ENCODE results near the gene MMP25. TPM values are rescaled to one million over a fixed set of nuclear protein-coding genes. Genes with fewer than 3 reads are reported as not detected.
"Not testable (repeated sequence)": the region's sequence is repeated elsewhere in the genome, so short reads cannot be mapped to it uniquely, and the experiment has no call there.

Gene MMP25
- total RNA-seq, 2 experiments from 2014 or later = 2.2 TPM

- no peak overlapping the region for H3K4me3 Mint-ChIP-seq
- intact Hi-C loops (cut with micrococcal nuclease) = no loop called here
These were observed 4.6 kb downstream of the MMP25 start for GRCh38 chr16:3051009-3051408.

DNA sequence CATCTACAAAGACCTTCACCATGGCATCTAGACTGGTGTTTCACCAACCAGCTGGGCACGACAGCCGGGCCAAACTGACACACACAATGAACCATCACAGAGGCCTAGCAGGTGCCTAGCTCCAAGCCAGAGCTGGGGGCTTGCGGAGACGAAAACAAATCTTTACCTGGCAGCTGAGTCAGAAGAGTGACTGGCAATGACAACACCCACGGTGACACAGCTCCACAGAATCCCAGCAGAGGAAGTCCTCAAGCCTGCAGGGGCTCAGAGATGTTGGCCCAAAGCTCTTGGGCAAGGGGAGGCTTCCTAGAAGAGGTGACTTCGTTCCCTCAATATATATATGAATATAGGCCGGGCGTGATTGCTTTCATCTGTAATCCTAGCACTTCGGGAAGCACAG, 5.1 kb downstream of the MMP25 start:
- peak; percentile 51 for DNase-seq
- ChIA-PET POLR2A (interaction anchor here (0.8 kb wide), 1 partner anchor 12 kb away, joined by 3 read pairs; no protein-coding TSS in a partner anchor), CTCF (interaction anchor here (1.1 to 6.2 kb wide), 3 partner anchors 21 to 78 kb away, joined by 3 to 89 read pairs (median 9); no protein-coding TSS in a partner anchor)
- Mint-ChIP-seq H3K9me3 (no peaks in the 10 kb centered on the region), H3K36me3 (peaks cover 14% of the 10 kb centered on the region), H3K27me3 (peaks cover 3% of the 10 kb centered on the region), H3K4me1 (ENCODE audit: low read depth) (peaks cover 39% of the 10 kb centered on the region), H3K4me3 (no peak overlapping the region), H3K27ac (peak overlapping the region; percentile 58)
- intact Hi-C loops (cut with micrococcal nuclease) = no loop called here

More at GRCh38 chr16:3051009-3051408, 4.6 kb downstream of the MMP25 start:
- peaks cover 37% of the 10 kb centered on the region for H3K4me1 Mint-ChIP-seq (ENCODE audit: low read depth)
- peak overlapping the region; percentile 58 for H3K27ac Mint-ChIP-seq
- CTCF ChIA-PET = interaction anchor here (0.9 to 6.2 kb wide), 4 partner anchors 8 to 79 kb away, joined by 3 to 89 read pairs (median 6); no protein-coding TSS in a partner anchor
- H3K9me3 Mint-ChIP-seq = no peaks in the 10 kb centered on the region
- peaks cover 14% of the 10 kb centered on the region for H3K36me3 Mint-ChIP-seq
- no peak for DNase-seq
- H3K27me3 Mint-ChIP-seq = peaks cover 3% of the 10 kb centered on the region
- POLR2A ChIA-PET = interaction anchor here (0.8 kb wide), 1 partner anchor 11 kb away, joined by 3 read pairs; no protein-coding TSS in a partner anchor

DNA sequence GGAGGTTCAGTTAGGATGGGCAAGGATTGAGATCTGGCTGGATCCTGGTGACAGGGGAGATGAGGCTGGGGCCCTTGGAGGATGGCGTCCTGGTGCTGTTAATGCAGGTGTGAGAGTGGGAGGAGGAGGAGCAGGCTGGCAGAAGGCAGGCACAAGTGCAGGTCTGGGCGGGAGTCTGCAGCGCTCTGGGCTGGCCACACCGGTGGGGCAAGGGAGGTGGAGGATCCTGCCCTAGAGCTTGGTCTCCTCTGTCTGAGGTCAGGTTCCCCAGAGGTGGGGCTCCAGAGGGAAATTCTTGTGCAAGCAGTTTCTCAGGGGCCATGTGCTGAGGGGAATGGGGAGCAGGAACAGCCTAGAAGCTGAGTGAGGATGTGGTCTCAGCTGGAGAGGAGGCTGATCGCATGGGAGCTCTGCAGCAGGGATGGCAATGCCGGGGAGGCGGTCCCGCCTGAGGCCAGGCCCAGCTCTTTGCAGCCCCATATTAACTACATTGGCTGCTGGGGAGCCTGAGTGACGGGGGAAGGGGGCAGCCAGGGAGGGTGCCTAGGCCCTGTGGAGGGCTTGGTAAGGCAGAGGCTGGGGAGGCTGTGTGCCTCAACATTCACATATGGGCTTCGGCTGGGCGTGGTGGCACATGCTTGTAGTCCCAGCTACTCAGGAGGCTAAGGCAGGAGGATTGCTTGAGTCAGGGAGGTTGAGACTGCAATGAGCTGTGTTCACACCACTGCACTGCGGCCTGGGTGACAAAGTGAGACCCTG, 6.4 kb downstream of the MMP25 start:
- Mint-ChIP-seq H3K27ac (peak overlapping the region; percentile 15), H3K4me1 (ENCODE audit: low read depth) (peaks cover 47% of the 10 kb centered on the region), H3K36me3 (peaks cover 22% of the 10 kb centered on the region)
- intact Hi-C loops (cut with micrococcal nuclease); H3K4me3 Mint-ChIP-seq; H3K9me3 Mint-ChIP-seq; DNase-seq; POLR2A ChIA-PET; H3K27me3 Mint-ChIP-seq: not testable (repeated sequence)
- CTCF ChIA-PET = interaction anchor here (6.2 kb wide), 1 partner anchor 22 kb away, joined by 89 read pairs; no protein-coding TSS in a partner anchor

DNA sequence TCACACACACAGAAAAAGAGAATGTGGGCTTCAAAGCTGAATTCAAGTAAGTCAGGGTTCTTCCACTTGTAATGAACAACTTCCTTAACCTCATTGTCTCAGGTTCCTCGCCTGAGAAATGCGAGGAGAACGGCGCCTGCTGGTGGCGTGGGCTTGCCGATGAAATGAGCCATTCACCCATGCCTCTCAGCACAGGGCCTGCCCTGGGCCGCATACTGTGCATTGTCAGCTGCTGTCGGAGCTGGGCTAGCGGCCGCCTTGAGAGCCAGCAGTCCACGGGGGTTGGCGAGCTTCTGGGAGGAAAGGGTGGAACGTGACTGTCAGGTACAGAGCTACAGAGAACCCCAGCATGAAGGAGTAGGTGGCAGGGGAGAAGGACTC, 7.0 kb downstream of the MMP25 start:
- intact Hi-C loops (cut with micrococcal nuclease) = not testable (repeated sequence)

GRCh38 chr16:3054965-3055733, 8.8 kb downstream of the MMP25 start:
- Mint-ChIP-seq H3K4me3 (peak overlapping the region; percentile 12), H3K27me3 (no peaks in the 10 kb centered on the region), H3K4me1 (ENCODE audit: low read depth) (peaks cover 51% of the 10 kb centered on the region), H3K9me3 (no peaks in the 10 kb centered on the region), H3K36me3 (peaks cover 23% of the 10 kb centered on the region), H3K27ac (peak overlapping the region; percentile 88)
- intact Hi-C loops (cut with micrococcal nuclease) = no loop called here
- peak; percentile 47 for DNase-seq
- POLR2A ChIA-PET = no interaction called here
- CTCF ChIA-PET = interaction anchor here (0.7 to 6.4 kb wide), 2 partner anchors 24 to 74 kb away, joined by 3 to 92 read pairs; no protein-coding TSS in a partner anchor

More for the DNA sequence above, 7.0 kb downstream of the MMP25 start:
- DNase-seq, H3K27ac Mint-ChIP-seq, CTCF ChIA-PET, H3K9me3 Mint-ChIP-seq, H3K4me3 Mint-ChIP-seq, H3K27me3 Mint-ChIP-seq, POLR2A ChIA-PET: not testable (repeated sequence)
- Mint-ChIP-seq H3K36me3 (peaks cover 22% of the 10 kb centered on the region), H3K4me1 (ENCODE audit: low read depth) (peaks cover 45% of the 10 kb centered on the region)

DNA sequence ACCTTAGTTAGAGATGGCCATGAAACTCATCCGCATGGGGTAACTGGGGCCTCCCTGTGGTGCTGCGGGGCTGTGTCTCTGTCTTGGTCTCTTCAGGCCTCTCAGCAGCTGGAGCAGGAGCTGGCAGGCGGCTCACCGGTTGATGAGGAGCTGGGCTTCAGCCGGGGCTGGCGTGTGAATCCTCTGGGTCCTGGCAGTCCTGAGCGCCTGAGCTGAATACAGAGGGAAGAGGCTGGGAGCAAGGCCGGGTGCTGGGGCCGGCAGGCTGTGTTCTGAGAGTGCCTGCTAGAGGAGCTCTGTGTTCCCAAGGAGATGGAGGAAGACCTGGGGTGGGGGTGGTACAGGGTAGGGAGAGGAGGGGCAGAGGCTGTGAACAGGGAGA, 9.4 kb downstream of the MMP25 start:
- CTCF ChIA-PET = interaction anchor here (6.4 to 12.3 kb wide), 2 partner anchors 24 to 73 kb away, joined by 92 to 270 read pairs; no protein-coding TSS in a partner anchor
- Mint-ChIP-seq H3K4me1 (ENCODE audit: low read depth) (peaks cover 57% of the 10 kb centered on the region), H3K4me3 (peak overlapping the region; percentile 12), H3K36me3 (peaks cover 23% of the 10 kb centered on the region), H3K27ac (peak overlapping the region; percentile 88)
- DNase-seq; POLR2A ChIA-PET; H3K27me3 Mint-ChIP-seq; intact Hi-C loops (cut with micrococcal nuclease); H3K9me3 Mint-ChIP-seq: not testable (repeated sequence)

DNA sequence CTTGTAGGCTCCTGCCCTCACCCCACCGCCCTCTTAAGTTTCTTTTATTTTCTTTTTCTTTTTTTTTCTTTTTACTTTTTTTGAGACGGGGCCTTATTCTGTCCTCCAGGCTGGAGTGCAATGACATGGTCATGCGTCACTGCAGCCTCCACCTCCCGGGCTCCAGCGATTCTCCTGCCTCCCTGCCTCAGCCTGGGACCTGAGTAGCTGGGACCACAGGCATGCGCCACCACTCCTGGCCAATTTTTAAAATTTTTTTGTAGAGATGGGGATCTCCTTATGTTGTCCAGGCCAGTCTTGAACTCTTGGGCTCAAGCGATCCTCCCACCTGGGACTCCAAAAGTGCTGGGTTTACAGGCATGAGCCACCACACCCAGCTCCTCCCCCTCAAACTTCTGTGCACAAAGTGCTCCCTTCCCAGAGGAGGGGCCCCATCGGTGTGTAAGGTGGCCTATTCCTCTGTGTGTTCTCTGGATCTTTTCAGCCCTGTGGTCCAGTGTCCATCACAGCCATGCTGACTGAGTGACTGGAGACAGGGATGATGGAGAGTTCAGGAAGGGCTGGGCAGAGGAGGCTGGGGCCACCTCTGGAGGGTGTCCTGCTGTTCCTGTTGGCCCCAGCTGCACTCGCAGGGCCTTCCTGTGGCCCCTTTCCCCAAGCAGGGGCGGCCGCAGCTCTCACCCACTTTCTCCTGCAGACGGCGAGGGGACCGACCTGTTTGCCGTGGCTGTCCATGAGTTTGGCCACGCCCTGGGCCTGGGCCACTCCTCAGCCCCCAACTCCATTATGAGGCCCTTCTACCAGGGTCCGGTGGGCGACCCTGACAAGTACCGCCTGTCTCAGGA, 10.2 kb downstream of the MMP25 start:
- ChIA-PET CTCF (interaction anchor here (6.4 to 12.3 kb wide), 2 partner anchors 25 to 72 kb away, joined by 92 to 270 read pairs; no protein-coding TSS in a partner anchor), POLR2A (no interaction called here)
- Mint-ChIP-seq H3K27me3 (no peaks in the 10 kb centered on the region), H3K9me3 (no peaks in the 10 kb centered on the region), H3K27ac (peak overlapping the region; percentile 30), H3K4me3 (peak overlapping the region; percentile 91), H3K36me3 (peaks cover 23% of the 10 kb centered on the region), H3K4me1 (ENCODE audit: low read depth) (peaks cover 52% of the 10 kb centered on the region)
- intact Hi-C loops (cut with micrococcal nuclease) = no loop called here
- no peak for DNase-seq

DNA sequence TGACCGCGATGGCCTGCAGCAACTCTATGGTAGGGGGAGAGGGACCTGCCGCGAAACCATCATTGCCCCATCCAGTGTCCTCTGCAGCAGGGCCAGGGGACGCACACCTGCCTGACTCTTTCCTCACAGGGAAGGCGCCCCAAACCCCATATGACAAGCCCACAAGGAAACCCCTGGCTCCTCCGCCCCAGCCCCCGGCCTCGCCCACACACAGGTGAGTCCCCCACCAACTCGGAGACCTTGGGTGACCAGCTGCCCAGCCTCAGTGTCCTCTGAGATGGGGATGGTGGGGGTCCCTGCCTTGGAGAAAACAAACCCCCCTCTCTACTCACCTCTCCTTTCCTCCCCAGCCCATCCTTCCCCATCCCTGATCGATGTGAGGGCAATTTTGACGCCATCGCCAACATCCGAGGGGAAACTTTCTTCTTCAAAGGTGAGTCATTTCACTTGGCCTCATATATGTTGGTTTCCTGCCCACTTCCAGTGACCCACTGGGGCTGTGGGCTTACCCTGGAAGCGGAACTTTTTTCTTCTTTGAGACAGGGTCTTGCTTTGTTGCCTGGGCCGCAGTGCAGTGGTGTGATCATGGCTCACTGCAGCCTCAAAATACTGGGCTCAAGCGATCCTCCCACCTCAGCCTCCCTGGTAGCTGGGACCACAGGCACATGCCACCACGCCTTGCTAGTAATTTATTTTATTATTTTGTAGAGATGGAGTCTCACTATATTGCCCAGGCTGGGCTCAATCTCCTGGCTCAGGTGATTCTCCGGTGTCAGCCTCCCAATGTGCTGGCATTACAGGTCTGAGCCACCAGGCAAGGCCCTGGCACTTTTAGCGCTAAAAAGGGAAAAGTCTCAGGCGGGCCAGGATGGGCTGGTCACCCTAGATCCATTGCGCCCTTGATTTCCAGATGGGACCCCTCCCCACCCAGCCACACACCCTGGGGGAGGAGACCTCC, 11.1 kb downstream of the MMP25 start:
- no peaks in the 10 kb centered on the region for H3K9me3 Mint-ChIP-seq
- H3K36me3 Mint-ChIP-seq = peaks cover 23% of the 10 kb centered on the region
- ChIA-PET CTCF (interaction anchor here (1.0 to 12.3 kb wide), 17 partner anchors 10 to 111 kb away, joined by 3 to 270 read pairs (median 7); partner anchors contain the start of genes HCFC1R1, THOC6 and ZNF213), POLR2A (interaction anchor here (1.8 to 3.0 kb wide), 3 partner anchors 9 to 72 kb away, joined by 4 to 23 read pairs (median 17); no protein-coding TSS in a partner anchor)
- DNase-seq = peak; percentile 39
- peak overlapping the region; percentile 80 for H3K27ac Mint-ChIP-seq
- peaks cover 55% of the 10 kb centered on the region for H3K4me1 Mint-ChIP-seq (ENCODE audit: low read depth)
- no peaks in the 10 kb centered on the region for H3K27me3 Mint-ChIP-seq
- intact Hi-C loops (cut with micrococcal nuclease) = loop anchor here (2.0 kb wide), 1 partner anchor 17 kb away; no protein-coding TSS in a partner anchor
- H3K4me3 Mint-ChIP-seq = peak overlapping the region; percentile 91

DNA sequence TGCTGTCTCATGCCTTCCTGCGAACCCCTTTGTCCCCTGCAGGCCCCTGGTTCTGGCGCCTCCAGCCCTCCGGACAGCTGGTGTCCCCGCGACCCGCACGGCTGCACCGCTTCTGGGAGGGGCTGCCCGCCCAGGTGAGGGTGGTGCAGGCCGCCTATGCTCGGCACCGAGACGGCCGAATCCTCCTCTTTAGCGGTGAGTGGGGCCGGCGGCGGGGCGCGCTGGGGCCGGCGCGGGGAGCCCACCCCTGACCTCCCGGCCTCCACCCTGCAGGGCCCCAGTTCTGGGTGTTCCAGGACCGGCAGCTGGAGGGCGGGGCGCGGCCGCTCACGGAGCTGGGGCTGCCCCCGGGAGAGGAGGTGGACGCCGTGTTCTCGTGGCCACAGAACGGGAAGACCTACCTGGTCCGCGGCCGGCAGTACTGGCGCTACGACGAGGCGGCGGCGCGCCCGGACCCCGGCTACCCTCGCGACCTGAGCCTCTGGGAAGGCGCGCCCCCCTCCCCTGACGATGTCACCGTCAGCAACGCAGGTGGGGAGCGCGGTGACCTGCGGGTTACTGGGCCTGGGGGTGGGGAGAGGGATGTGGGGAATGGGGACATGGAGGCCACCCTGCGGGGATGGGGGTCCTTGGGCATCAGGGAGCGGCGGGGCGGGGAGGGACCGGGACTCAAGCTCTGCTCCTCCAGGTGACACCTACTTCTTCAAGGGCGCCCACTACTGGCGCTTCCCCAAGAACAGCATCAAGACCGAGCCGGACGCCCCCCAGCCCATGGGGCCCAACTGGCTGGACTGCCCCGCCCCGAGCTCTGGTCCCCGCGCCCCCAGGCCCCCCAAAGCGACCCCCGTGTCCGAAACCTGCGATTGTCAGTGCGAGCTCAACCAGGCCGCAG, 12.0 kb downstream of the MMP25 start:
- Mint-ChIP-seq H3K4me1 (ENCODE audit: low read depth) (peaks cover 63% of the 10 kb centered on the region), H3K9me3 (no peaks in the 10 kb centered on the region), H3K4me3 (peak overlapping the region; percentile 91), H3K36me3 (peaks cover 23% of the 10 kb centered on the region), H3K27ac (peak overlapping the region; percentile 79), H3K27me3 (no peaks in the 10 kb centered on the region)
- POLR2A ChIA-PET = interaction anchor here (0.8 to 3.0 kb wide), 8 partner anchors 10 to 92 kb away, joined by 3 to 23 read pairs (median 4); partner anchors contain the start of gene ZNF213
- intact Hi-C loops (cut with micrococcal nuclease) = loop anchor here (1.0 to 2.0 kb wide), 4 partner anchors 16 to 71 kb away; no protein-coding TSS in a partner anchor
- CTCF ChIA-PET = interaction anchor here (0.8 to 12.3 kb wide), 39 partner anchors 9 to 124 kb away, joined by 3 to 270 read pairs (median 6); partner anchors contain the start of genes HCFC1R1, MMP25, THOC6 and TNFRSF12A
- DNase-seq = peak; percentile 73
